HG02588 (cell line): ENCODE results near the gene MDGA2.
A peak's percentile ranks its signal among the peaks of the same experiment; 100 is the strongest.
"Not testable (repeated sequence)": the region's sequence is repeated elsewhere in the genome, so short reads cannot be mapped to it uniquely, and the experiment has no call there.

Source experiments
- ATAC-seq: cut with Tn5 transposase; IDR thresholded peaks from one replicate; pipeline ENCODE4 v1.9.1; 2021; ENCODE audit warnings: mild to moderate bottlenecking, moderate library complexity; ENCODE audit not compliant: unreplicated experiment

The MDGA2 gene

DNA sequence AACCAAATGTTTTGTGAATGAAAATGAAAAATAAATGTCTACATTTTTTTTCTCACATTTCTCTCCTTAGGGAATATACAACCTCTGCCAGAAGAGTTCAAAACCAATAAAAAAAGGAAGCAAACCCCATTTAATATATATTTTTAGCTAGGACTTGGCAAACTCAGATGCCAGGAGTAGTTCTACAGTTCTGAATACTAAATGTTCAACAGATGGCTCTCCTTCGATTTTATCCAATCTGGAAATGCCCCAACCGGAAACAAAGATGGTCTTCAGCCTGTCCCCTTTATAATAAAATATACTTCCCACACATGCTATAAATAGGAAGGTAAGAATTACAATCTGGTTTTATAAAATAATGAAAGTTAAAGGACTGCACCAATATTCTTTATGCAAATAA is 330.4 kb downstream of the MDGA2 start:
- ATAC-seq, result no peak

DNA sequence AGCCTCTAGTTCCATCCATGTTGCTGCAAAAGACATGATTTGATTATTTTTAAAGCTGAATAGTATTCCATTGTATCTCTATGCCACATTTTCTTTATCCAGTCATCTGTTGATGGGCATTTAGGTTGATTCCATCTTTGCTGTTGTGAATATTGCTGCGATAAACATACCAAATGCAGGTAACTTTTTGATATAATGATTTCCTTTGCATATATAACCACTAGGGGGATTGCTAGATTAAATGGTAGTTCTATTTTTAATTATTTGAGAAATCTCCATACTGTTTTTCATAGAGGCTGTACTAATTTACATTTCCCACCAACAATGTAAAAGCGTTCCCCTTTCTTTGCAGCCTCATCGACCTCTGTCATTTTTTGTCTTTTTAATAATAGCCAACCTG is 342.5 kb downstream of the MDGA2 start:
- no peak for ATAC-seq

DNA sequence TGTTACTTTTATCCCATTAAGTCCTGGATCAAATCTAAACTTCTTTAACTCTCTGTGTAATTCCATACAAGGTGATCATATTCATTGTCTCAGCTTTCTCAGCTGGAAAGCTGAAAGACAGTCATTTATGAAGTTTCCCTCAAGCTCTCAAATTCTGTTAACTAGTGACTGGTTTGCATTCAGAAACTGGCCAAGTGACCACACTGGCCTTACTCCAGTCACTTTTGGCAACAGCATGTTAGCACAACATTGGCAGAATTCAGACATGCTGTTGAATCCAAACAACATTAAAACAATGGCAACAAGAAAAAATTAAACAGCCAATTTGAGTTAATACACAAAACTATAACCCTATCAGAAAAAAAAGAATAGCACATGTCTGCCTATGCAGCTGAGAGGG is 343.3 kb downstream of the MDGA2 start:
- ATAC-seq, result no peak

DNA sequence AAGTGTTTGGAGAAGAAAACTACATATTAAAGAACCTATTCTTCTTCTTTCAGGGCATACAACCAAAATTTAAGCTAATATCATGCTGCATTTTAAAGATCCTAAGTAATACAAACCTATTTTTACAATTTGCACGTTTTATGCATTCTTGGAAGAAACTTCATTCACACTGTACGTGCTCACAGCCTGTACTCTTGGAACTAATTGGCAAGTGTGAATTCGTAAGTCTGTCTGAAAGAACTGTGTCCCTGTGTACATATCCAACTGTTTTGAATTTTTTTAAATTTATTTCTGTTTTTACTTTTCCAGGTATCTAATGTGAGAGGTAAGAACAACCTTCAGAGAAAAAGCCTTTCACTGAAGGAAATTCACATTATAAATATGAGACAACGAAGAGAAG is 347.0 kb downstream of the MDGA2 start:
- no peak for ATAC-seq

DNA sequence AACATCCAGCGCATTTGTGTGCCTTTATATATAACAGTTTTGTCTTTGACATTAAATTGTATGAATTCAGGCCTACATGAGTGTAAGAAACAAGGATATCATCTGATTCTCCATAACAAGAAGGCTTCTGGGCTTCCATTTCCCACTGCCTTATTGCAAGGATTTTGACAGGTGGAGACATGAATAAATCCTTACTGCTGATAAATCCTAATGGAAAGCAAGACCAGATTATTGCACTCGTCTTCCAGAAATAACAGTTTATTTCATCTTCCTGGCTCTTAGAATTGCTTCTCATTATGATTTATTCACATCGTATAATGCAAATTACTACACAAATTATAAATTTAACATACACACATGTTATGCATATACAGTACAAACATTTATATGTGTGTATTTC is 348.1 kb downstream of the MDGA2 start:
- ATAC-seq, result no peak

DNA sequence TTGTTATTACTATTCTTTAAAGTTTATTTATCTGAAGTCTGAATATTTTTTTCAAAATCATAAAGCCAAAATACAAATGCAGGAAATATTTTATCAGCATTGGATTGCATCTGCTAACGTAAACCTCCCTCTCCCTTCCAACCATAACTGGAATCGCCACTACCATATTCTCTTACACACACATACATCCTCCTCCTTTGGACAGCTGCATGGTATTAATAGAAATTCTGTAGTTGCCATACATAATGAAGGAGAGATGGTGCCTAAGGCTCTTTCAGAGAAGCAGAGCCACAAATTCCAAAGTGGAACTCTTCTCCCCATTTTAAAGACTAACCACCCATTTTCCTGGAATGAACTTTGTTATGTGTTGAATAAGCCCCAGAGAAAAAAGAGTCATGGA is 352.7 kb downstream of the MDGA2 start:
- no peak for ATAC-seq

DNA sequence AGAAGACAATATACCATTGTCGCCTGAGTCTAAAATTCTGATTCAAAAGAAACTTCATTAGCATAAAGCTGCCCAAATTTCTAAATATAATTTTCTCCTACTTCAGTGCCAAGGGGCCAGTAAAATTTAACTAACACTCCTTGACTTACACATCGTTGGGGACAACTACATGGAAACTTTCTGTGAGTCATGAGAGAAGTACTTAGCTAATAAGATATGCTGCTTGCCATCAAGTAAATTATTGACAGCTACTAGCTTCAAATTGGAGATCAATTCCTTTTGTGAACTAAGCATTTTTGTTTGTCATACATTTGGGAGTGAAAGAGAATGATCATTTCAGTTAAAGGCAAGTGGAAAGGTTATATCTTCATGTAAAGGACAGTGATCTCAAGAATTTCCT is 373.3 kb downstream of the MDGA2 start:
- ATAC-seq, result no peak

DNA sequence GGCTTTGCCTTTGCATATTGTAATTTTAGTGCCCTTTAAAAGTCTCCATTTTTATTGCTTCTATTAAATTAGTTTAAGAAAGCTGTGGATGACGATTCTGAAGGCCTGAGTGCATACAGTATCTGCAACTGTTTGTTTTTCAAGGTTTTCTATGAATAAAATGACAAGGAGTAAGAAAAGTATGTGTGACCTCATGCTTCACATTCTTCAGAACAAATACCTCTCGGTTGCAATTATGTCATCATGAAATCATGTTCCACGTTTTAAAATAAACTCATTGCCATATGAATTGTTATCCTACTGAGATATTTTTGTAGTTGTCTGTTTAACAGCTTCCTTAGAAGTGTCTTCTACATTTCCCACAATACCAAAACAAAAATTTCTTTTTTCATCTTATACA is 374.6 kb downstream of the MDGA2 start:
- ATAC-seq, result no peak

DNA sequence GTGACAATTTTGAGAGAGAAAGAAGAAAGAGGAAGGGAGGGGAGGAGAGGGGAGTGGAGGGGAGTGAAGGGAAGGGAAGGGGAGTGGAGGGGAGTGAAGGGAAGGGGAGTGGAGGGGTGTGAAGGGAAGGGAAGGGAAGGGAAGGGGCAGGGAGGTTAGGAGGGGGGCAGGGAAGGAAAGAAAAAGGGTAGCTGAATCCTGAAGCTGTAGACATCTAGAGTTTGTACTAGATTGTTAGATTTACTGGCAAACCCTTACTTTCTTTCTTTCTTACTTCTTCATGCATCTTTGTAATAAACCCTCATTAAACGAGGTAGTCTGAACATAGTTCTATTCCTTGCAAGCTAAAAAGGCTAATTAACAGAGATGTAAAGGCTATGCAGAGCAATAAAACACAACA is 378.0 kb downstream of the MDGA2 start:
- ATAC-seq, result no peak

DNA sequence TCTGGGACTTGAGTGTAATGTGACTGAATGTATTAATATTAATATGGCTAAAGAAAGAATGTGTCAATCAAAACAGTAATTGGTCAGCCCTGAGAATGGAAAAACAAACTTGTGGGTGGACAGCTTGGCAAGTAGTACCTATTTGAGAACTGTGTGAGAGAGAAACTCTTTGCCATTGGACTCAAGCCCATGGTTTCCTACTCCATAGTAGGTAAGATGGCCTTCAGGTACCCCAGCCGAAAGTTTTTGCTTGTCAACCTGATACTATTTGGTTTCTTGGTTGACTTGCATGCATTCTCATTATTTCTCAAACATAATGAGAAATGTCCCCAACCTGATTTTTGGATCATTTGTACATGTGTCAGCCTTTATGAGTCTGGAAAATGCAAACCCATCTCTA is 391.1 kb downstream of the MDGA2 start:
- ATAC-seq, result no peak

DNA sequence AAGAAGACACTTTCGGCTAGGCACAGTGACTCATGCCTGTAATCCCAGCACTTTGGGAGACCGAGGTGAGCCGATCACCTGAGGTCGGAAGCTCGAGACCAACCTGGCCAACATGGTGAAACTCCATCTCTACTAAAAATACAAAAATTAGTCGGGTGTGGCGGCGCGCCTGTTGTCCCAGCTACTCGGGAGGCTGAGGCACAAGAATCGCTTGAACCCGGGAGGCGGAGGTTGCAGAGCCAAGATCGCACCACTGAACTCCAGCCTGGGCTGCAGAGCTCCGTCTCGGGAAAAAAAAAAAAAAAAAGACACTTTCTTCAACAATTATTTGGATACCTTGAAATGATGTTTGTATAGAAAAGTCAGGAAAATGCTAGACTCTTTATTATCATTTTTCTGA is 393.6 kb downstream of the MDGA2 start:
- ATAC-seq, result not testable (repeated sequence)

DNA sequence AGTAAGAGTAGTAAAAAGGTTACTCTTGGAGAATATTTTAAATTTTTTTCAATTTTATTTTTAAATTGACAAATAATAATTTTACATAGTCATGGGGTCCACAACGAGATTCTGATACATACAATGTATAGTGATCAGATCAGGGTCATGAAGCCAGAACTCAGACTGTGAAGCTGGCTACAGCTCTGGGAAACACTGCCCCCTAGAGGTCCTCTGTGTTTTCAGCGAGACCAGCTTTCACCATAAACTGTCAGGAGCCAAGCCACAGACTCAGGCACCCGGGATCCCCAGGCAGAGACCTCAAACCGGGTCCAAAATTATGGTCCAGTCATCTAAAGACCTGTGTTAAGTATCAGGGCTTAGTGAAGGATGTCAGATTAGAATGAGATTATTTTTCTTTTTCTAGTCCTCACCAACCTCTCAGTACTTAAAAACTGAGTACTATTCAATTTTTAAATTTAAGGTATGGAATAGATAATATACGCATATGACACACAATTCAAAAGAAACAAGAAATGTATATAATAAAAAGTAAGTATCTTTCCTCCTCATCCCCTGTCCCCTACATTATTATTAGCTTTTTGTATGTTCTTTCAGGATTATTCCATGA is 397.1 kb downstream of the MDGA2 start:
- ATAC-seq, result peak; percentile 75

DNA sequence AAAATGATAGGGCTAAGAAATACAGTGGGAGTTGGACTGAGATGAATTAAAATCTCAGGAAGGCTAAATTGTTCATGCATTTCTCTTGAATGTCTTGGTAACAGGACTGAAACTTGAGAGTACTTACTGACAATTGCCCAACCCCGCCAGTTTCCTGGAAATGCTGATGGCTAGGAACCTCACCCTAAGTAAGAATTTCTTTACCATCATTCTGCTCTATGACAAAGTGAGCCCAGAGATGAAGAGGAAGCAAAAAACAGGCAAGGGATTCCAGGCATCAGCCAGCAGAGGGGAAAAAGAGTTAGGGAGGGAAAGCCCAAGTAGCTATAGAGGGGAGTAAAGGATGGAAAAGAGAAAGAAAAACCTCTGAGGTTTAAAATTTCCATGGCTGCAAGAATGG is 397.7 kb downstream of the MDGA2 start:
- ATAC-seq, result no peak

DNA sequence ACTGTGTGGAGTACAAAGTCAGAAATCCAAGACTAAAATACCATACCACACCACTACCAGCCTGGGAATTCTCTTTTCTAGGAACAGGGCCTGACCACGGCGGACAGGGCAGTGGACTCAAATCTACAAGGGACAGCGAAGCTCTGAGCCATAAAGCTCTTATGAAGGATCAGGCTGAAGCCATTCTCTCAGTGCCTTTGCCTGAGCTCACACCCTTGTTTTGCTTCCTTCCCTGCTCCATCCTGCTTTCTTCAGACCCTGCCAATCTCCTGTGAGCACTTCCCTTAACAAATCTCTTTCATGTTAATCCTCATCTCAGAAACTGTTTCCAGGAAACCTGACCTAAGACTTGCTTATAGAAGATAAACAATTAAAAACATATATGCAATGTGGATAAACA is 398.5 kb downstream of the MDGA2 start:
- ATAC-seq, result no peak

DNA sequence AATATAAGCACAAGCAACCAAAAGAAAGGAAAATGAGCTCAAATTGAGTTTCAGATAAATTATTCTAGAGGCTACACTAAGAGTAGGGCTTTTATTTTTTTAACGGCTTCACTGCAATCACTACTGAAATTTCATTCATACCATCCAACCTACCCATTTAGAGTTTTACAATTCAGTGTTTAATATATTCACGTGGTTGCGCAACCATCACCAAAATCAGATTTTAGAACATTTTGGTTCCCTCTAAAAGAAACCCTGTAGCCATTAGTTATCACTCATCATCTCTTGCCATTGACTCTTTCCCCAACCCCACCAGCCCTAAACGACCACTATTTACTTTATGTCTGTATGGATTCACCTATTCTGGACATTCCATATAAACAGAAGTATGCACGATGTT is 401.5 kb downstream of the MDGA2 start:
- no peak for ATAC-seq

DNA sequence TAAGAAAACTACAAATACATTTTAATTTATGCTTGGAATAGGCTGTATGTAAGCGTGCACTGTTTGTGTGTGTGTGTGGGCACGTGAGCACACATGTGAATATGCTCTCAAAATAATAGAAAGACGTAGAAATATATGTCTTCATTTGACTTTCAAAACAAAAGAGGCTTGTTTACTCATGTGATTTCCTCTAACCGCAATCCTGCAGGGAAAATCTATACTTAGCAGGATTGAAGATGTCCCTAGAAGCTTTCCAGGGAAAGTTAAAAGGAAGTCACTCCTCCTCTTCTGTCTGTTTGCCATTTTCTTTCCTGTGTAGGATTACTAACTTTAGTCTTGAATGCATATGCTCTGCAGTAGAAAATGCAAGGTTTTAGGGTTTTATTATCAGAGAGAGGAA is 404.7 kb downstream of the MDGA2 start:
- ATAC-seq, result no peak

DNA sequence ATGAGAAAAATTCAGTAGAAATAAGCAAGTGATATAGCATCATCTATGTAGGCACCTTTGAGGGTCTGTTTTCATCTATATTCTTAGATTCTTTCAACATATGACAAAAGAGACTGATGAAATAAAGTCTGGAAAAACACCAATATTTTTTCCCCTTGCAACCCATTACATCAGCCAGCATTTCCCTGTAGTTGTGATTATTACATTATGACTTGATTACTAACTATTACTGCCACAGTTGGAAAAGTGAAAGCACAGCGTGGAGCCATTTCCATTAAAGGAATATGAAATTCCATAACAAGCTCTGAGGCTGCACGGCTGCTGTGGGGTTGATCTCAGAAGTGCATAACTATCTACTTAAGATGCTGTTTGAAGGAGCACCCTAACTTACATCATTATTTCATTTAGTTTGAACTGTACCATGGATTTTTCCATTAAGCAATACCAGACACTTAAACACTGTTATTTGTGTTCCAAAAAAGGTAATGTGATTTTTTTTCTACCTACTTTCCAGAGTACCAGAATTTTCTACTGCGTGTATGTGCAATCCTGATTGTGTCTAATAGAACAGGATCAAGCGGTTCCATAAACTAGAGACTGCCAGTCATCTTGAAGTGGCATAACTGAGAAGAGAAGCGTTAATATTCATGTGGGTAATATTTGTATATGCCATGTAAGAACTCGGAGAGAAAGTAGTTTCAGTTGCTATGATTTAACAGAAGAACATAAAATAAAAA is 405.5 kb downstream of the MDGA2 start:
- no peak for ATAC-seq

DNA sequence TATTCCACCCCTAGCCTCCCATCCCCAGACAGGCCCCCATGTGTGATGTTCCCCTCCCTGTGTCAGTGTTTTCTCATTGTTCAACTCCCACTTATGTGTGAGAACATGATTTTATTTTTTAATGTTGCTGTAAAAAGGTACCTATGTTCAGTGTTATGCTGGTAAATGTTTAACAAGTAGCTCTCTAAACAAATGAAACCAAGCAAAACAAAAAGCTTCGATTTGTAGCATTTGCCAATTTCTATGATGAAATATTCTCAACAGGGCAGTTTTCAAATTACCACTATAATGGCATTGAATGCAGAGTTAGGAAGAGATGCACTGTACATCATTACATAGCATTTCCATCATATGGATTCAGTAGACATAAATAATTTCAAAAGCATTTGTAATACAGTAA is 410.6 kb downstream of the MDGA2 start:
- no peak for ATAC-seq

DNA sequence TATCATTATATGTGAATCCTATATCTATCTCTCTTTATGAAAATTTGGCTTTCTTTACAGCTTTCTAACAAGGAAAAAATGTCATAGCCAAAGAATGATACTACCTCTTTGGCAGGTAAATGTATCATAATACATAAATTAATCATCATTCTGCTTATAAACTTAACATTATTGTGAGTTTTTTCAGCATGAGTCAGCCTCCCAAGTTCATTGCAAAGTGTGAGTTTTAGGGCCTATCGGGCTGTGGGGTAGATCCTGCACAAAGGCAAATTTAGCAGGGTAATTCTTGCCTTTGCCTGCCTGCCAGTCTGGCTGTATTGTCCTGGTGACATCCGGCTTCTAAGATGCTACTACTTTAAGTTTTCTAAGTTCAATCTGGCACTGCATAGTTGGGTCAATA is 412.6 kb downstream of the MDGA2 start:
- ATAC-seq, result no peak

DNA sequence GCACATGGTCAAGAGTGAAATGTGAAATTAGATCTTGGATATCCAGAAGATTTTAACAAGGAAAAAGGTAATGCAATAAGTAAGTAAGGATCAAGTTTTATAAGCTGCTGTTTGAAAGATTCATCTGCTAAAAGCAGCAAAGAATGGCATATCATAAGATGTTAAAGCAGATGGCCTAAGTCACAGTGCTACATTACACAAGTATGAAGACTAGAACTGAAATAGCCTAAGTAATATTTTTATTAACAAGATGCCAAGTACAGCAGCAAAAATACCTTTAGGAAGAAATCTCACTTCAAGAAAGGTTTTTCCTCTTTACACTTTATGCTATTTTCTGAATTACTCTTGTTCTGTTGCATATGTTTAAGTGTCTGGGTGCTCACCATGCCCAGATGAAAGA is 414.1 kb downstream of the MDGA2 start:
- ATAC-seq, result no peak

DNA sequence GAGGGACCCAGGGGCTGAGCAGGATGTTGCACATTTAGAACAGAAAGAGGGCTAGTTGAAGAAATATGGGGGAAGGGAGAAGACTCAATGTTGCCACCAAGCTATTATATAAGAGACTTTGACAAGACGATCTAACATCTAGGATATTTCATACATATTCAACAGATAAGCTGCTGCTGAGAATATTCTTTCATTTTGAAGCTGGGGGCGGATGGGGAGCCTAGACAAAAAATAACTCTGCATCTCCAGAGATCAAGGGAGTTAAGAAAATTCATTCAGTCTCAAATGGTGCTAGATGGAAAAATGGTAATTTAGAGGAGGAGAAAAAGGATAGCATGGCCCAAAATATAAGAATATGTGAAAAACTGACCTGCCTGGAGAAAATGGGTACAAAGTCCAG is 415.6 kb downstream of the MDGA2 start:
- no peak for ATAC-seq

DNA sequence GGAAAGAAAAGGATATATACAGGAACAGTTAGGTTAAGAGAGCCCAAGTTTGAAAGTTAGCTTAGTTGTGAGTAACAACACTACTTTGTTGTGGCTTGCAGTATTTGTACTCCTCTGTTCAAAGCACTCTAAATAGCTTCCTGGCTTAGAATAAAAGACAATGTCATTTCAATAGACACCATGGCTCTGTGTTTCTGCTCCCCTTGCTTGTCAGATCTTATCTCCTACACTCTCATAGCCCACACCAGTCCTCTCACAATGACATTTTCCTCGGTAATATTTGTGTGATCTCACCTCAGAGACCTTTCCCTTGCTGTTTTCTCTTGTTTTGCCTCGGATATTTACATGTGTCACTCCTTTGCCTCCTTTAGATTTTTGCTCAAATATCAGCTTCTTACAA is 418.4 kb downstream of the MDGA2 start:
- ATAC-seq, result no peak

DNA sequence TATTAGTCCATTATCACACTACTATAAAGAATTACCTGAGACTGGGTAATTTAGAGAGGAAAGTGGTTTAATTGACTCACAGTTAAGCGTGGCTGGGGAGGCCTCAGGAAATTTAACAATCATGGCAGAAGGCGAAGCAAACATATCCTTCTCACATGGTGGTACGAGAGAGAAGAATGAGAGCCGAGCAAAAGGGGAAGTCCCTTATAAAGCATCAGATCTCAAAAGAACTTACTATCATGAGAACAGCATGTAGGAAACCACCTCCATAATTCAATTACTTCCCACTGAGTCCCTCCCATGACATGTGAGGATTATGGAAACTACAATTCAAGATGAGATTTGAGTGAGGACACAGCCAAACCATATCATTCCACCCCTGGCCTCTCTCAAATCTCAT is 422.6 kb downstream of the MDGA2 start:
- ATAC-seq, result no peak
